MCF 10A (cell line): ENCODE results near the gene TXNDC11. TPM values are rescaled to one million over a fixed set of nuclear protein-coding genes. Genes with fewer than 3 reads are reported as not detected.

Source experiments
- BruUV-seq: library from RNA; stranded (reverse); fragments of 400-500 nt; replicated peaks from 2 replicates; lab custom pipeline; 2021; lab: Mats Ljungman, UMichigan
- CTCF ChIA-PET: fragments of 300-600 bp; sonication (Branson Sonifier 250); formaldehyde crosslinking; extraction: SDS; loops from one replicate; lab custom pipeline; 2021; ENCODE audit warnings: antibody characterized with exemption, inconsistent platforms; lab: Yijun Ruan, JAX
- POLR2A ChIA-PET: fragments of 300-600, 350-650 bp; sonication (Branson Sonifier 250); formaldehyde crosslinking; extraction: SDS; loops from one replicate; lab custom pipeline; 2020; ENCODE audit warnings: antibody characterized with exemption, inconsistent platforms; lab: Yijun Ruan, JAX
- DNase-seq: peaks from one replicate; pipeline ENCODE4 v3.0.0-alpha.2; 2018; ENCODE audit not compliant: unreplicated experiment
- H3K27ac Mint-ChIP-seq: one replicate; pipeline ENCODE4 v1.8.0; 2022; ENCODE audit warnings: mild to moderate bottlenecking, low read depth, mixed read lengths; ENCODE audit not compliant: unreplicated experiment
- H3K27me3 Mint-ChIP-seq: one replicate; pipeline ENCODE4 v1.8.0; 2022; ENCODE audit warnings: mixed read lengths; ENCODE audit not compliant: insufficient read depth, unreplicated experiment
- H3K36me3 Mint-ChIP-seq: one replicate; pipeline ENCODE4 v1.8.0; 2022; ENCODE audit warnings: mild to moderate bottlenecking, moderate library complexity, mixed read lengths; ENCODE audit not compliant: insufficient read depth, unreplicated experiment
- H3K4me1 Mint-ChIP-seq: one replicate; pipeline ENCODE4 v1.8.0; 2022; ENCODE audit warnings: mixed read lengths; ENCODE audit not compliant: insufficient read depth, unreplicated experiment
- H3K4me3 Mint-ChIP-seq: one replicate; pipeline ENCODE4 v1.8.0; 2022; ENCODE audit warnings: mild to moderate bottlenecking, moderate library complexity, mixed read lengths; ENCODE audit not compliant: unreplicated experiment
- H3K9me3 Mint-ChIP-seq: one replicate; pipeline ENCODE4 v1.8.0; 2022; ENCODE audit warnings: mixed read lengths; ENCODE audit not compliant: unreplicated experiment
- CTCF ChIP-seq: fragments of 200-600 bp; IDR thresholded peaks from one replicate; pipeline ENCODE4 v1.8.0; 2022; ENCODE audit warnings: antibody characterized with exemption, mild to moderate bottlenecking; ENCODE audit not compliant: unreplicated experiment
- intact Hi-C: fragments of 100-400 bp; cut with micrococcal nuclease; formaldehyde crosslinking; loops from 2 replicates; pipeline ENCODE4 v1.14.1; 2022
- total RNA-seq: library from RNA; stranded (reverse); gene quantifications from 2 replicates; pipeline ENCODE4 v1.2.3, GENCODE V29; 2022

Gene TXNDC11
- total RNA-seq, 1 experiment from 2014 or later, result 38.2 TPM

GRCh38 chr16:11727796-11728543, 14.7 kb downstream of the TXNDC11 start:
- Mint-ChIP-seq H3K4me1 (no peaks in the 10 kb centered on the region), H3K4me3 (no peak overlapping the region), H3K36me3 (peaks cover 90% of the 10 kb centered on the region), H3K27ac (no peak overlapping the region), H3K27me3 (no peaks in the 10 kb centered on the region), H3K9me3 (no peaks in the 10 kb centered on the region)
- no peak for TF ChIP-seq CTCF
- POLR2A ChIA-PET, result no interaction called here
- no peak for DNase-seq
- no TSS peak for BruUV-seq
- intact Hi-C loops, result no loop called here
- CTCF ChIA-PET, result interaction anchor here (0.7 kb wide), 1 partner anchor 13 kb away, joined by 3 read pairs; no protein-coding TSS in a partner anchor

GRCh38 chr16:11726008-11726407, 16.6 kb downstream of the TXNDC11 start:
- Mint-ChIP-seq H3K27ac (no peak overlapping the region), H3K36me3 (peaks cover 83% of the 10 kb centered on the region), H3K27me3 (no peaks in the 10 kb centered on the region), H3K4me3 (no peak overlapping the region), H3K4me1 (no peaks in the 10 kb centered on the region), H3K9me3 (no peaks in the 10 kb centered on the region)
- no TSS peak for BruUV-seq
- DNase-seq, result no peak
- ChIA-PET POLR2A (no interaction called here), CTCF (interaction anchor here (4.0 kb wide), 1 partner anchor 11 kb away, joined by 10 read pairs; no protein-coding TSS in a partner anchor)
- intact Hi-C loops, result no loop called here
- no peak for TF ChIP-seq CTCF

- Mint-ChIP-seq H3K9me3 (no peaks in the 10 kb centered on the region), H3K4me3 (no peak overlapping the region), H3K27me3 (no peaks in the 10 kb centered on the region), H3K27ac (no peak overlapping the region), H3K36me3 (peaks cover 84% of the 10 kb centered on the region), H3K4me1 (no peaks in the 10 kb centered on the region)
- DNase-seq, result no peak
- intact Hi-C loops, result no loop called here
- no peak for TF ChIP-seq CTCF
- CTCF ChIA-PET, result interaction anchor here (4.0 kb wide), 1 partner anchor 11 kb away, joined by 10 read pairs; no protein-coding TSS in a partner anchor
- BruUV-seq, result no TSS peak
- POLR2A ChIA-PET, result interaction anchor here (0.7 to 1.0 kb wide), 2 partner anchors 85 to 295 kb away, joined by 3 read pairs; no protein-coding TSS in a partner anchor
Measured at GRCh38 chr16:11725457-11725856, 17.2 kb downstream of the TXNDC11 start.

GRCh38 chr16:11722468-11722808, 20.2 kb downstream of the TXNDC11 start:
- no peaks in the 10 kb centered on the region for H3K4me1 Mint-ChIP-seq
- H3K27ac Mint-ChIP-seq, result no peak overlapping the region
- POLR2A ChIA-PET, result interaction anchor here (0.6 to 1.0 kb wide), 2 partner anchors 19 to 25 kb away, joined by 3 read pairs; no protein-coding TSS in a partner anchor
- TF ChIP-seq CTCF, result no peak
- H3K9me3 Mint-ChIP-seq, result no peaks in the 10 kb centered on the region
- no peak for DNase-seq
- H3K4me3 Mint-ChIP-seq, result no peak overlapping the region
- intact Hi-C loops, result no loop called here
- H3K27me3 Mint-ChIP-seq, result no peaks in the 10 kb centered on the region
- CTCF ChIA-PET, result interaction anchor here (2.0 kb wide), 1 partner anchor 326 kb away, joined by 7 read pairs; no protein-coding TSS in a partner anchor
- no TSS peak for BruUV-seq
- peaks cover 74% of the 10 kb centered on the region for H3K36me3 Mint-ChIP-seq
